Measurements from ENCODE around the gene ECI1. TPM values are rescaled to one million over a fixed set of nuclear protein-coding genes. Genes with fewer than 3 reads are reported as not detected.

Gene ECI1
- polyA plus RNA-seq, 3 donors: 29.9 to 74.5 (median 52.3) TPM

DNA sequence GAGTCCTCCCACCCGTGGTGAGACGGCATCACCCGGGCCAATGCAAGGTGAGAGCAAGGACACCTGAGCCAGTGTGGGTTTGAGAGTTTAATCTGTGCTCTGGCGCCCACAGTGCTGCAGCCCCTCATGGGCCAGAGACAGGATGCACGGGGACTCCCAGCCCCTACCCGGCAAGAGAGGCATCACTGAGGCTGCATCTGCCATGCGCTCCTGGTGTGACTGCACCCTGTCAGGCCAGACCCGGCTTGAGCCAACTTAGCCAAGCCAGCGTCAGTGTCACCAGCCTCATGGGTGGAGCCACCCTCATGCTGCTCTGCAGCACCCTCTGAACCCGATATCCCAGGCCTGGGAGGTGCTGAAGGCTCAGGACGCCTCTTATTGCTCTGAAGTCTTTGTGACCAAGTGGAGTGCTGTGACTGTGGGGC, 39.5 kb downstream of the ECI1 start:
- H3K4me2 ChIP-seq (replicated peaks; ENCODE audit: extremely low read depth, low read length, poor library complexity, severe bottlenecking): peak overlapping the region; percentile 86

DNA sequence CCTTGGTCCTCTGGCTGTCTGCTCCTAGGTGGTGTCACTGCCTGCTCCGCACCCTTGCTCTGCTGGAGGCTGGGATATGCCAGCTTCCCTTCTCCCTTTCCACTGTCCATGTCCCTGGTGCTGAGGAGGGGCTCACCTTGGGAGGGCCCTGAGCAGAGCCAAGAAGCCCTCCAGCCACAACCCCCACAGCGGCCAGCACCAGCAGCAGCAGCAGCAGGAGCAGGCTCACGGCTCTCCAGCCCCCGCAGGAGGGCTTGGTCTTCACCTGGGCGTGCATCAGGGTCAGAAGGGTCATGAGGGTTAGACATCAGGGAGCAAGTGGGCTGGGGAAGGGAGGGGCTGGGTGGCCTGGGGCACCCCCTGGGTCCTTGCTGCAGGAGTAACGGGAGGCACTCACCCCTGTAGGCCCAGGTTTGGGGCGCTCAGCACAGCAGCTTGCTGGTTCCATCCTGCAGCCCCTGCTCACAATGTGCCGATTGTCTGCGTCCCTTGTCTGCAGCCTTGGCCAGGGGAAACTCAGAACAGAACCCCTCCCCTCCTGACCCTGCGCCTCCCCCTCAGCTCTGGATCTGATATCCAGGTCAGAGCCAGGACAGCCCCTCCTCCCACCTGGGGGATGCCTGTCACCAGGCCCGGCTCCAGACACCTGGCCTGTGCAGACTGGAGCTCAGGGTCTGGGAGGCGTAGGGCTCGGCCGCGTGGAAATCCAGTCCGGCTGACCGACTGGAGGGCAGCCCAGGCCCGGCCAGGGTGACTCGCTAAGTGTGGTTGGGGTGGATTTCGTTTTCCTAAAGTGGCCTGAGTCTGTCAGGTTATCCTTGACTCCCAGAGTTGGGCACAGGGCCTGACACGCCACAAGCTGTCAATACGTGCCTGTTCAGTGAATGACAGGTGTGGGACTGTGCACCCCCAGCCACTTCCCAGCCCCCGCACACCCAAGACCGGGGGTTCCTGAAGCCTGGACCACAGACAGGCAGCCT, 40.7 kb downstream of the ECI1 start, which contains the start of gene BRICD5:
Gene BRICD5, minus strand, starts transcription at position 478 of the 980 bp plus-strand sequence. Its CDS starts 30 bp downstream, at position 448.
- H3K9me3 ChIP-seq (replicated peaks in 1 of 2; ENCODE audit: control insufficient read depth in 1 of 2, insufficient read depth in 1 of 2, low read length in 2 of 2): no peaks in the 10 kb centered on the region
- H3K9ac ChIP-seq (ENCODE audit: insufficient read depth, low read length, poor library complexity, severe bottlenecking): no peak within 1 kb of the TSS
- Mint-ChIP-seq H3K9me3 (peaks cover 0 to 2% (median 0%) of the 10 kb centered on the region in 7 donors), H3K36me3 (peaks cover 23 to 43% of the 10 kb centered on the region in 2 donors), H3K4me3 (no peak within 1 kb of the TSS), H3K27ac (peak within 1 kb of the TSS in 1 of 7 donors; percentile 80), H3K27me3 (ENCODE audit: low read depth in 3 of 3) (peaks cover 0 to 4% (median 0%) of the 10 kb centered on the region in 3 donors), H3K4me1 (peaks cover 42% of the 10 kb centered on the region)
- H3K27me3 ChIP-seq (ENCODE audit: control insufficient read depth in 2 of 2, insufficient read depth in 2 of 2, low read length in 2 of 2): no peaks in the 10 kb centered on the region
- intact Hi-C loops (cut with micrococcal nuclease): no loop called here
- peaks cover 37 to 44% of the 10 kb centered on the region in 2 donors for H3K4me1 ChIP-seq (ENCODE audit: control insufficient read depth in 1 of 2, insufficient read depth in 2 of 2, low read length in 2 of 2)
- H3K4me3 ChIP-seq (replicated peaks in 1 of 3; ENCODE audit: low read depth in 2 of 3, low read length in 3 of 3): no peak within 1 kb of the TSS
- TF ChIP-seq, protein P1, sequence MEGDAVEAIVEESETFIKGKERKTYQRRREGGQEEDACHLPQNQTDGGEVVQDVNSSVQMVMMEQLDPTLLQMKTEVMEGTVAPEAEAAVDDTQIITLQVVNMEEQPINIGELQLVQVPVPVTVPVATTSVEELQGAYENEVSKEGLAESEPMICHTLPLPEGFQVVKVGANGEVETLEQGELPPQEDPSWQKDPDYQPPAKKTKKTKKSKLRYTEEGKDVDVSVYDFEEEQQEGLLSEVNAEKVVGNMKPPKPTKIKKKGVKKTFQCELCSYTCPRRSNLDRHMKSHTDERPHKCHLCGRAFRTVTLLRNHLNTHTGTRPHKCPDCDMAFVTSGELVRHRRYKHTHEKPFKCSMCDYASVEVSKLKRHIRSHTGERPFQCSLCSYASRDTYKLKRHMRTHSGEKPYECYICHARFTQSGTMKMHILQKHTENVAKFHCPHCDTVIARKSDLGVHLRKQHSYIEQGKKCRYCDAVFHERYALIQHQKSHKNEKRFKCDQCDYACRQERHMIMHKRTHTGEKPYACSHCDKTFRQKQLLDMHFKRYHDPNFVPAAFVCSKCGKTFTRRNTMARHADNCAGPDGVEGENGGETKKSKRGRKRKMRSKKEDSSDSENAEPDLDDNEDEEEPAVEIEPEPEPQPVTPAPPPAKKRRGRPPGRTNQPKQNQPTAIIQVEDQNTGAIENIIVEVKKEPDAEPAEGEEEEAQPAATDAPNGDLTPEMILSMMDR (IDR thresholded peaks at IDR 0.05): no peak
- H3K27ac ChIP-seq (ENCODE audit: low read depth in 1 of 2, low read length in 2 of 2): no peak within 1 kb of the TSS
- peaks cover 47% of the 10 kb centered on the region for H4K20me1 ChIP-seq (ENCODE audit: insufficient read depth, low read length)
- peaks cover 46% of the 10 kb centered on the region for H3K79me2 ChIP-seq (ENCODE audit: insufficient read depth, low read length)
- H2AFZ ChIP-seq (ENCODE audit: insufficient read depth, low read depth, low read length, poor library complexity, severe bottlenecking): no peak within 1 kb of the TSS
- no peak within 1 kb of the TSS for H3K4me2 ChIP-seq (replicated peaks; ENCODE audit: extremely low read depth, low read length, poor library complexity, severe bottlenecking)
- peaks cover 29 to 38% of the 10 kb centered on the region in 2 donors for H3K36me3 ChIP-seq (replicated peaks in 1 of 2; ENCODE audit: control insufficient read depth in 1 of 2, insufficient read depth in 2 of 2, low read length in 2 of 2)
- DNase-seq: no peak
- 83% methylated on average over 20 of the region's 24 CpGs for WGBS (ENCODE audit: insufficient coverage)

More for the DNA sequence above, 39.5 kb downstream of the ECI1 start:
- no peaks in the 10 kb centered on the region for H3K9me3 ChIP-seq (replicated peaks in 1 of 2; ENCODE audit: control insufficient read depth in 1 of 2, insufficient read depth in 1 of 2, low read length in 2 of 2)
- H3K36me3 ChIP-seq (replicated peaks in 1 of 2; ENCODE audit: control insufficient read depth in 1 of 2, insufficient read depth in 2 of 2, low read length in 2 of 2): peaks cover 29 to 35% of the 10 kb centered on the region in 2 donors
- TF ChIP-seq, protein P1 (IDR thresholded peaks at IDR 0.05): no peak
- Mint-ChIP-seq H3K4me3 (no peak overlapping the region), H3K27me3 (ENCODE audit: low read depth in 3 of 3) (peaks cover 0 to 6% (median 0%) of the 10 kb centered on the region in 3 donors), H3K27ac (peak overlapping the region in 5 of 7 donors; percentile 56 to 83 (median 72)), H3K9me3 (peaks cover 0 to 2% (median 0%) of the 10 kb centered on the region in 7 donors), H3K4me1 (peaks cover 31% of the 10 kb centered on the region), H3K36me3 (peaks cover 23 to 41% of the 10 kb centered on the region in 2 donors)
- no peak overlapping the region for H3K4me3 ChIP-seq (replicated peaks in 1 of 3; ENCODE audit: low read depth in 2 of 3, low read length in 3 of 3)
- H3K9ac ChIP-seq (ENCODE audit: insufficient read depth, low read length, poor library complexity, severe bottlenecking): no peak overlapping the region
- H3K27me3 ChIP-seq (ENCODE audit: control insufficient read depth in 2 of 2, insufficient read depth in 2 of 2, low read length in 2 of 2): no peaks in the 10 kb centered on the region
- H3K79me2 ChIP-seq (ENCODE audit: insufficient read depth, low read length): peaks cover 36% of the 10 kb centered on the region
- H3K27ac ChIP-seq (ENCODE audit: low read depth in 1 of 2, low read length in 2 of 2): peak overlapping the region; percentile 53 to 63
- 93% methylated on average over 8 of the region's 11 CpGs for WGBS (ENCODE audit: insufficient coverage)
- H4K20me1 ChIP-seq (ENCODE audit: insufficient read depth, low read length): peaks cover 43% of the 10 kb centered on the region
- no peak for DNase-seq
- H3K4me1 ChIP-seq (ENCODE audit: control insufficient read depth in 1 of 2, insufficient read depth in 2 of 2, low read length in 2 of 2): peaks cover 25 to 31% of the 10 kb centered on the region in 2 donors
- no peak overlapping the region for H2AFZ ChIP-seq (ENCODE audit: insufficient read depth, low read depth, low read length, poor library complexity, severe bottlenecking)
- intact Hi-C loops (cut with micrococcal nuclease): no loop called here
